Hematopoietic multipotent progenitor cell treated with erythropoietin and hydrocortisone succinate and interleukin-3 and kit ligand, for 6 days (in vitro differentiated cells): ENCODE data around the gene SIRPB2.

Experiments
- DNase-seq: peaks from one replicate; pipeline ENCODE4 v3.0.0-alpha.2; 2015

Gene SIRPB2

GRCh38 chr20:1438361-1438760 is 52.9 kb downstream of the SIRPB2 start:
- DNase-seq, result no peak

GRCh38 chr20:1437235-1437904 is 53.9 kb downstream of the SIRPB2 start:
- peak; percentile 84 for DNase-seq

- no peak for DNase-seq
These were observed 55.0 kb downstream of the SIRPB2 start for GRCh38 chr20:1436263-1436662.

GRCh38 chr20:1435337-1435699 is 55.9 kb downstream of the SIRPB2 start:
- no peak for DNase-seq

GRCh38 chr20:1434571-1435336 is 56.5 kb downstream of the SIRPB2 start:
- peak; percentile 95 for DNase-seq

GRCh38 chr20:1431158-1431557 is 60.1 kb downstream of the SIRPB2 start:
- DNase-seq, result no peak

- DNase-seq, result no peak
These were observed 61.2 kb downstream of the SIRPB2 start for GRCh38 chr20:1430004-1430451.

GRCh38 chr20:1429143-1429728 is 62.0 kb downstream of the SIRPB2 start:
- no peak for DNase-seq

- DNase-seq, result peak; percentile 21
These were observed 63.7 kb downstream of the SIRPB2 start for GRCh38 chr20:1427457-1428054.

- no peak for DNase-seq
These were observed 64.9 kb downstream of the SIRPB2 start for GRCh38 chr20:1426231-1426849.
